ENCODE data around the gene TPSAB1.

DNA sequence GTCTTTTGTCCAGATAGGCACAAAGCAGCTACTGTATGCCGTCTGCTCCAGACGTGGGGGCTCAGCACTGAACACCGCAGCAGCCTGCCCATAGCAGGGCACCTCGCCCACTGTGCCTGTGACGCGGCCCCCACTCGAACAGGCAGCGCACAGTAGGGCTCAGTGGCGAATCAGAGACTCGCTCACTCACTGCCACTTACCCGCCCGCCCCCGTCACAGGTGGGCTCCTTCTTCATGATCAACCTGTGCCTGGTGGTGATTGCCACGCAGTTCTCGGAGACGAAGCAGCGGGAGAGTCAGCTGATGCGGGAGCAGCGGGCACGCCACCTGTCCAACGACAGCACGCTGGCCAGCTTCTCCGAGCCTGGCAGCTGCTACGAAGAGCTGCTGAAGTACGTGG lies 39.1 kb upstream of the TPSAB1 start:
- TF ChIP-seq, protein P1, sequence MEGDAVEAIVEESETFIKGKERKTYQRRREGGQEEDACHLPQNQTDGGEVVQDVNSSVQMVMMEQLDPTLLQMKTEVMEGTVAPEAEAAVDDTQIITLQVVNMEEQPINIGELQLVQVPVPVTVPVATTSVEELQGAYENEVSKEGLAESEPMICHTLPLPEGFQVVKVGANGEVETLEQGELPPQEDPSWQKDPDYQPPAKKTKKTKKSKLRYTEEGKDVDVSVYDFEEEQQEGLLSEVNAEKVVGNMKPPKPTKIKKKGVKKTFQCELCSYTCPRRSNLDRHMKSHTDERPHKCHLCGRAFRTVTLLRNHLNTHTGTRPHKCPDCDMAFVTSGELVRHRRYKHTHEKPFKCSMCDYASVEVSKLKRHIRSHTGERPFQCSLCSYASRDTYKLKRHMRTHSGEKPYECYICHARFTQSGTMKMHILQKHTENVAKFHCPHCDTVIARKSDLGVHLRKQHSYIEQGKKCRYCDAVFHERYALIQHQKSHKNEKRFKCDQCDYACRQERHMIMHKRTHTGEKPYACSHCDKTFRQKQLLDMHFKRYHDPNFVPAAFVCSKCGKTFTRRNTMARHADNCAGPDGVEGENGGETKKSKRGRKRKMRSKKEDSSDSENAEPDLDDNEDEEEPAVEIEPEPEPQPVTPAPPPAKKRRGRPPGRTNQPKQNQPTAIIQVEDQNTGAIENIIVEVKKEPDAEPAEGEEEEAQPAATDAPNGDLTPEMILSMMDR (conservative IDR thresholded peaks at IDR 0.05; ENCODE audit: low read depth, low read length): no peak
- TF ChIP-seq EZH2 (IDR thresholded peaks at IDR 0.05; ENCODE audit: borderline replicate concordance, low read depth, low read length, poor library complexity, severe bottlenecking): no peak

All from A673 (cell line).